ENCODE data around the gene EXOC3L1. TPM values are rescaled to one million over a fixed set of nuclear protein-coding genes. Genes with fewer than 3 reads are reported as not detected.
A peak's percentile ranks its signal among the peaks of the same experiment; 100 is the strongest.

Gene EXOC3L1
- total and polyA plus RNA-seq, 2 of the 13 experiments (the other 11 are each of a cell fraction or from before 2014, with no cell fraction given), result 0.12 TPM; not detected in 1

DNA sequence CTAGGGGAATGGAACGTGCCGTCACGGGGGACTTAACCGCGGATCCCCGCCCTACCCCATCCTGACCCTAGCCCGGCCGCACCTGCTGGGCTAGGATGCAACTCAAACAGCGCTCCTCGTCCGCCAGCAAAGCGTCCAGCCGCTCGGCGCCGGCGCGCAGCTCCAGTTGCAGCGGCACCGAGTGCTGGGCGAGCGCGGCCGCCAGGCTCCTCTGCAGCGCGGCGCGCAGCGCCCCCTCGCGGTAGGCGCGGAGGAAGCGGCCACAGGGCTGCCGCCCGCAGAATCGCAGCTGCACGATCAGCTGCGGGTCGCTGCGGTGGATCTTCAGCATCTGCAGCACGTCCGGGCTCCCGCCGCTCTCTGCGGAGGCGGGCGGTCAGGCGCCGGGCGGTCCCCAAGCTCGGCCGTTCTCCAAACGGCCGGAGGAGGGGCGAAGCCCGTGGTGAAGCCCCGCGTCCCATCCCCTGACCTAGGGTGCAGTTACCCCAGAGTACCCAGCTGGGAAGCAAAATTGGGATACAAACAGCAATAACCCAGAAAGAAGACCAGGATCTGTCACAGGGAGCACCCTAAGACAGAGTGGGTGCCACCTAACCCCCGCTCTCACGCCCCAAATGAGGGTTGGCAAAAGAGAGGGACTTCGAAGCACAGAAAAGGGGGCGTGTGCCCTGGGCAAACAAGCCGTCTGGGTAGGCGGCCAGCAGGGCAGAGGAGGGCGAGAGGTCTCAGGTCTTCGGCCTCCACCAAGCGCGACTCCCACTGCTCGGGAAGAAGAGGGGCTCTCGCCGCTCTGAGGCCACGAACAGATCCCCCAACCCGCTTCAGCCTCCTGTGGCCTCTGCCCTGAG is 34.4 kb downstream of the EXOC3L1 start:
- no peaks in the 10 kb centered on the region for H3K79me2 ChIP-seq (ENCODE audit: insufficient read depth, low read length)
- DNase-seq (ENCODE audit: low spot score) (peak; percentile 57), FAIRE-seq (no peak), ATAC-seq (peak; percentile 67)
- ChIA-PET POLR2A (interaction anchor here (0.8 to 1.8 kb wide), 12 partner anchors 15 to 142 kb away, joined by 3 to 21 read pairs (median 4); partner anchors contain the start of genes CBFB, NOL3 and PHAF1), CTCF (ENCODE audit: low intra/inter-chr PET ratio, low total read pairs) (interaction anchor here (0.6 to 2.4 kb wide), 7 partner anchors 30 to 178 kb away, joined by 3 to 28 read pairs (median 3); partner anchors contain the start of gene PHAF1)
- BruUV-seq (replicated peaks), result no TSS peak
- no peaks in the 10 kb centered on the region for H4K20me1 ChIP-seq (ENCODE audit: insufficient read depth, low read length)
- H3K4me1 ChIP-seq (ENCODE audit: insufficient read depth, low read length), result peaks cover 48% of the 10 kb centered on the region
- no peaks in the 10 kb centered on the region for H3K36me3 ChIP-seq (replicated peaks in 1 of 2; ENCODE audit: control insufficient read depth in 1 of 2, insufficient read depth in 2 of 2, low read length in 2 of 2)
- intact Hi-C loops (cut with micrococcal nuclease; ENCODE audit: unreplicated experiment) (loop anchor here (1.0 to 10.0 kb wide), 5 partner anchors 45 to 261 kb away; no protein-coding TSS in a partner anchor), in situ Hi-C loops (cut with HindIII; ENCODE audit: extremely low pct_ligation_motif_present, low pct_unique_long_range_greater_than_20kb) (loop anchor here (5.0 kb wide), 2 partner anchors 138 to 178 kb away; no protein-coding TSS in a partner anchor)
- no peak overlapping the region for H3K9ac ChIP-seq (ENCODE audit: insufficient read depth, low read depth, low read length)
- peaks cover 4% of the 10 kb centered on the region in 2 experiments; a peak in 2 of 5 replicates for H3K27me3 ChIP-seq (ENCODE audit: control insufficient read depth in 1 of 2, insufficient read depth in 2 of 2, low read length in 2 of 2)
- 6% methylated on average over 40 of the region's 74 CpGs for WGBS (ENCODE audit: low lambda C conversion rate)
- H3K9me3 ChIP-seq (ENCODE audit: low read length), result no peaks in the 10 kb centered on the region
- H3K4me3 ChIP-seq (replicated peaks in 1 of 3; ENCODE audit: insufficient read depth in 1 of 3, low read depth in 2 of 3, low read length in 3 of 3), result peak overlapping the region; percentile 18 to 64 (median 27); a peak in 4 of 6 replicates
- no peak overlapping the region for H3K27ac ChIP-seq (ENCODE audit: extremely low read length, insufficient read depth, low read length)
- no peak overlapping the region for H2AFZ ChIP-seq (ENCODE audit: low read length)
- peak overlapping the region; percentile 59 for H3K4me2 ChIP-seq (ENCODE audit: low read depth, low read length)
- peak; percentile 30; the same call in 1 of the 2 replicates for TF ChIP-seq ETV5 (CRISPR knock-in tag; IDR thresholded peaks at IDR 0.05; ENCODE audit: borderline replicate concordance)
- TF ChIP-seq, protein P1, sequence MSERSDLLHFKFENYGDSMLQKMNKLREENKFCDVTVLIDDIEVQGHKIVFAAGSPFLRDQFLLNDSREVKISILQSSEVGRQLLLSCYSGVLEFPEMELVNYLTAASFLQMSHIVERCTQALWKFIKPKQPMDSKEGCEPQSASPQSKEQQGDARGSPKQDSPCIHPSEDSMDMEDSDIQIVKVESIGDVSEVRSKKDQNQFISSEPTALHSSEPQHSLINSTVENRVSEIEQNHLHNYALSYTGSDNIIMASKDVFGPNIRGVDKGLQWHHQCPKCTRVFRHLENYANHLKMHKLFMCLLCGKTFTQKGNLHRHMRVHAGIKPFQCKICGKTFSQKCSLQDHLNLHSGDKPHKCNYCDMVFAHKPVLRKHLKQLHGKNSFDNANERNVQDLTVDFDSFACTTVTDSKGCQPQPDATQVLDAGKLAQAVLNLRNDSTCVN (CRISPR knock-in tag; IDR thresholded peaks at IDR 0.05; ENCODE audit: borderline replicate concordance), result peak; percentile 8; the same call in 1 of the 2 replicates
- TF ChIP-seq, protein P2, sequence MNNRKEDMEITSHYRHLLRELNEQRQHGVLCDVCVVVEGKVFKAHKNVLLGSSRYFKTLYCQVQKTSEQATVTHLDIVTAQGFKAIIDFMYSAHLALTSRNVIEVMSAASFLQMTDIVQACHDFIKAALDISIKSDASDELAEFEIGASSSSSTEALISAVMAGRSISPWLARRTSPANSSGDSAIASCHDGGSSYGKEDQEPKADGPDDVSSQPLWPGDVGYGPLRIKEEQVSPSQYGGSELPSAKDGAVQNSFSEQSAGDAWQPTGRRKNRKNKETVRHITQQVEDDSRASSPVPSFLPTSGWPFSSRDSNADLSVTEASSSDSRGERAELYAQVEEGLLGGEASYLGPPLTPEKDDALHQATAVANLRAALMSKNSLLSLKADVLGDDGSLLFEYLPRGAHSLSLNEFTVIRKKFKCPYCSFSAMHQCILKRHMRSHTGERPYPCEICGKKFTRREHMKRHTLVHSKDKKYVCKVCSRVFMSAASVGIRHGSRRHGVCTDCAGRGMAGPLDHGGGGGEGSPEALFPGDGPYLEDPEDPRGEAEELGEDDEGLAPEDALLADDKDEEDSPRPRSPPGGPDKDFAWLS (CRISPR knock-in tag; IDR thresholded peaks at IDR 0.05; ENCODE audit: borderline replicate concordance), result no peak
- TF ChIP-seq ZNF563 (CRISPR knock-in tag; IDR thresholded peaks at IDR 0.05), result peak; percentile 82; the same call in 1 of the 2 replicates
- TF ChIP-seq KLF9 (CRISPR knock-in tag; IDR thresholded peaks at IDR 0.05; ENCODE audit: low read depth), result no peak
- 0 out of 2 replicates have a peak, but pooled peaks have one; percentile 78 for TF ChIP-seq ZNF619 (CRISPR knock-in tag; IDR thresholded peaks at IDR 0.05)
- no peak for TF ChIP-seq NRL (CRISPR knock-in tag; IDR thresholded peaks at IDR 0.05; ENCODE audit: borderline replicate concordance)
- TF ChIP-seq E2F2 (CRISPR knock-in tag; IDR thresholded peaks at IDR 0.05; ENCODE audit: borderline replicate concordance), result no peak
- TF ChIP-seq PAWR (CRISPR knock-in tag; IDR thresholded peaks at IDR 0.05; ENCODE audit: borderline replicate concordance), result peak; percentile 84; the same call in 1 of the 2 replicates
- TF ChIP-seq KMT2A (CRISPR knock-in tag; IDR thresholded peaks at IDR 0.05), result no peak; the same call in 1 of the 2 replicates
- 0 out of 2 replicates have a peak, but pooled peaks have one; percentile 44 for TF ChIP-seq ZBTB42 (CRISPR knock-in tag; IDR thresholded peaks at IDR 0.05)
- no peak for TF ChIP-seq ZIK1 (CRISPR knock-in tag; IDR thresholded peaks at IDR 0.05; ENCODE audit: borderline replicate concordance, low read depth)
- TF ChIP-seq PAX8 (CRISPR knock-in tag; IDR thresholded peaks at IDR 0.05; ENCODE audit: borderline replicate concordance), result 0 out of 2 replicates have a peak, but pooled peaks have one; percentile 58
- peak; percentile 76; the same call in 1 of the 2 replicates for TF ChIP-seq KDM2A (CRISPR knock-in tag; IDR thresholded peaks at IDR 0.05; ENCODE audit: borderline replicate concordance, low read depth)
- no peak for TF ChIP-seq MYNN (CRISPR knock-in tag; IDR thresholded peaks at IDR 0.05; ENCODE audit: low read depth)
- TF ChIP-seq CENPX (CRISPR knock-in tag; IDR thresholded peaks at IDR 0.05), result no peak
- TF ChIP-seq ZNF484 (CRISPR knock-in tag; IDR thresholded peaks at IDR 0.05; ENCODE audit: borderline replicate concordance, low read depth), result no peak
- TF ChIP-seq MBNL3 (CRISPR knock-in tag; conservative IDR thresholded peaks at IDR 0.05), result no peak

All from HepG2 (cell line).